Activated naive CD8-positive, alpha-beta T cell treated with anti-CD3 and anti-CD28 coated beads for 36 hours (primary cell): Measurements from ENCODE around the gene ESR2. TPM values are rescaled to one million over a fixed set of nuclear protein-coding genes. Genes with fewer than 3 reads are reported as not detected.

ENCODE experiments used
- DNase-seq: peaks from one replicate; pipeline ENCODE4 v3.0.0; 2021
- H3K27ac Mint-ChIP-seq: one replicate; pipeline ENCODE4 v1.8.0; 2022; ENCODE audit warnings: mild to moderate bottlenecking, moderate library complexity, mixed read lengths
- H3K27me3 Mint-ChIP-seq: one replicate; pipeline ENCODE4 v1.8.0; 2022; ENCODE audit warnings: mild to moderate bottlenecking, mixed read lengths
- H3K36me3 Mint-ChIP-seq: one replicate; pipeline ENCODE4 v1.8.0; 2021; ENCODE audit warnings: mild to moderate bottlenecking, mixed read lengths
- H3K4me1 Mint-ChIP-seq: one replicate; pipeline ENCODE4 v1.8.0; 2021; ENCODE audit warnings: mixed read lengths
- H3K4me3 Mint-ChIP-seq: one replicate; pipeline ENCODE4 v1.8.0; 2022; ENCODE audit warnings: mild to moderate bottlenecking, moderate library complexity, mixed read lengths
- H3K9me3 Mint-ChIP-seq: one replicate; pipeline ENCODE4 v1.8.0; 2022; ENCODE audit warnings: mixed read lengths
- total RNA-seq, 2 experiments: library from RNA; stranded (reverse); gene quantifications; one replicate each; pipeline ENCODE4 v1.2.3, GENCODE V29; 2021

ESR2 gene
- total RNA-seq, 2 experiments from 2014 or later: 0.95 to 0.96 TPM

DNA sequence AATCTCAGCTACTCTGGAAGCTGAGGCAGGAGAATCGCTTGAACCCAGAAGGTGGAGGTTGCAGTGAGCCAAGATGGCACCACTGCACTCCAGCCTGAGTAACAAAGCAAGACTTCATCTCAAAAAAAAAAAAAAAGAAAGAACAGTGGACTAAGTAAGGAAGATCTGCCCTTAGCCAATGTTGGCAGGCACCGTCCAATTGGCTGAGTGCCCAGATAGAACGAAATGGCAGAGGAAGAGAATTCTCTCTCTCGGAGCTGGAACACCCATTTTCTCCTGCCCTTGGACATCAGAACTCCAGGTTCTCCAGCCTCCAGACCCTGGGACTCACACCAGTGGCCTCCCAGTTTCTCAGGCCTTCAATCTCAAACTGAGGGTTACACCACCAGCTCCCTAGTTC is 49.9 kb downstream of the ESR2 start:
- H3K27ac Mint-ChIP-seq: no peak overlapping the region
- no peak overlapping the region for H3K4me3 Mint-ChIP-seq
- no peaks in the 10 kb centered on the region for H3K9me3 Mint-ChIP-seq
- H3K4me1 Mint-ChIP-seq: no peaks in the 10 kb centered on the region
- DNase-seq: no peak
- peaks cover 14% of the 10 kb centered on the region for H3K27me3 Mint-ChIP-seq
- no peaks in the 10 kb centered on the region for H3K36me3 Mint-ChIP-seq

DNA sequence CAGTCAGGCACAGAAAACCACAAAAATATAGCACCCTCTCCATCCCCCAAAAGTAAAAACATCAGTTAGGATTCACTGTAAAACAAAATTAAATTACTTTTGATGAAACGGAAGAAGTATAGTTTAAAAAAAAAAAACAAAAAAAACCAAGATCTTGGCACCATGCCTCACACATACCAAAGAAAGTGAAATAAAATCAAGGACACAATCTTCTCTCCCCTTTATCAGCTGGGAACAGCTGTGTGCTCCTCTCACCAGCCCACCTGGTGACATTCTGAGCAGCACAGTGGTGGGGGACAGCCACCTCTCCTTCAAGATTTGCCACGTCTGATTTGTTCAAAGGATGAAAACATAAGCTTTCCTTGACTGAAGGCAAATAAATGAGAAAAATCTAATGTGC is 55.5 kb downstream of the ESR2 start:
- no peak for DNase-seq
- peaks cover 12% of the 10 kb centered on the region for H3K27me3 Mint-ChIP-seq
- H3K9me3 Mint-ChIP-seq: no peaks in the 10 kb centered on the region
- peaks cover 6% of the 10 kb centered on the region for H3K4me1 Mint-ChIP-seq
- H3K36me3 Mint-ChIP-seq: no peaks in the 10 kb centered on the region
- H3K4me3 Mint-ChIP-seq: no peak overlapping the region
- H3K27ac Mint-ChIP-seq: no peak overlapping the region

DNA sequence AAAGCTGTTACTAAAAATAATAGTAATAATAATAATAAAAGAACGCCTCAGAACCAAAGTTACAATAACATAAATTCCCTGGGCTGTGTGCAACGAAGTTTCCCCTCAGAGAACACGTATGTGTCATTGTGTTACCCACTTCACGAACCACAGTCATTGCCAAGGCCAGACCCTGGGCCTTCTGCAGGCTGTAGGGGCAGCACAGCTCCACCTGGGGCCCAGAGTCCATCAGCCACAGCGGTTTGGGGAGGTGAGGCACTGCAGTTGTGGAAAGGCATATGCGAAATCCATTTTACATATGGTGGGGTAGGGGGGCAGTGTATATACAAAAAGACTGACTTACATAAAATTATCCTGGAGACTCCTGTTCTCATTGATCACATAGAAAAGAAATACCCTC is 56.1 kb downstream of the ESR2 start:
- peaks cover 9% of the 10 kb centered on the region for H3K27me3 Mint-ChIP-seq
- H3K4me3 Mint-ChIP-seq: no peak overlapping the region
- H3K27ac Mint-ChIP-seq: no peak overlapping the region
- DNase-seq: no peak
- no peaks in the 10 kb centered on the region for H3K36me3 Mint-ChIP-seq
- H3K4me1 Mint-ChIP-seq: peaks cover 8% of the 10 kb centered on the region
- H3K9me3 Mint-ChIP-seq: no peaks in the 10 kb centered on the region

DNA sequence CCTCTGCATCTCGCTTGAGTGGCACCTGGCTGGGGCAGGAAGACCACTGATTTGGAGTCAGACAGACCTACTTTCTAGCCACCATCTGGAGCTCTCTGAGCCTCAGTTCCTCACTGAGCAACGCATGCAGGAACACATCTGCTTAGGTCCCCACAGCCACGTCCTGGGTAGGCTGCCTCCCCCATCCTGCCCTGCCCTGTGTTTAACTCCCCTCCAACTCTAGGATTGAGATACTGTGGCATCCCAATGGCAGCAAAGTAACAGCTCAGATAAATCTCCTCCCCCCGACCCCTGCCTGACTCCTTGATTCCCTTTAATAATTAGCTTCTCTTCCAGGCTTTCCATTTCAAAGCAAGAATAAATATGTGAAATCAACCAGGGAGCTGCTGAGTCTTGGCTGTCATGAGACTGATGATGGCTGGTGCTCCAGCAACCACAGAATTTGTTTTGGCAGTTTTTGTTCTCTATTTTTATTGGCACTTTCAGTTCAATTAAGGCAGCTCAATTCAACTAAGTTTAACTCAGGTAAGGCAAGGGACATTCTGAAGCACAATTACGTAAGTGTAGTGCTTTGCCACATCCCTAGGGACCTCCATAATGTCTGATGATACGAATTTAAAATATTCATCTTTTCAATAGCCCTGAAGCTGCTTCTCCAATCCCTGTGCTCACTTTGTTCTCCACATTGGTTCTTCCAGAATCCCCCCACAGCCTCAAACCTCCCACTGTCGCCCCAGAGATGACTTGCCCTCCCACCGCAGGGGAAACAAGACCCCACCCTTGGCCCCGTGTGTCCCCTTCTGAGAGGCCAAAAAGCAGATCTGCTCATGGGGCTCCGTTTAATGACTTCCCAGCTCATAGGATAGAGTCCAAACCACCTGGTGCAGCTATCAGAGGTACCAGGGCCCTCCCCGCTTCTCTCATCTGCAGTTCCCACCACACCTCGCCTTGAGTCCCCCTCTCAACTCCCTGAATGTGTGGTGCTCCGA is 58.2 kb downstream of the ESR2 start:
- Mint-ChIP-seq H3K4me1 (peaks cover 20% of the 10 kb centered on the region), H3K27me3 (no peaks in the 10 kb centered on the region), H3K36me3 (peaks cover 2% of the 10 kb centered on the region), H3K9me3 (no peaks in the 10 kb centered on the region), H3K4me3 (no peak overlapping the region), H3K27ac (peak overlapping the region; percentile 43)
- no peak for DNase-seq

DNA sequence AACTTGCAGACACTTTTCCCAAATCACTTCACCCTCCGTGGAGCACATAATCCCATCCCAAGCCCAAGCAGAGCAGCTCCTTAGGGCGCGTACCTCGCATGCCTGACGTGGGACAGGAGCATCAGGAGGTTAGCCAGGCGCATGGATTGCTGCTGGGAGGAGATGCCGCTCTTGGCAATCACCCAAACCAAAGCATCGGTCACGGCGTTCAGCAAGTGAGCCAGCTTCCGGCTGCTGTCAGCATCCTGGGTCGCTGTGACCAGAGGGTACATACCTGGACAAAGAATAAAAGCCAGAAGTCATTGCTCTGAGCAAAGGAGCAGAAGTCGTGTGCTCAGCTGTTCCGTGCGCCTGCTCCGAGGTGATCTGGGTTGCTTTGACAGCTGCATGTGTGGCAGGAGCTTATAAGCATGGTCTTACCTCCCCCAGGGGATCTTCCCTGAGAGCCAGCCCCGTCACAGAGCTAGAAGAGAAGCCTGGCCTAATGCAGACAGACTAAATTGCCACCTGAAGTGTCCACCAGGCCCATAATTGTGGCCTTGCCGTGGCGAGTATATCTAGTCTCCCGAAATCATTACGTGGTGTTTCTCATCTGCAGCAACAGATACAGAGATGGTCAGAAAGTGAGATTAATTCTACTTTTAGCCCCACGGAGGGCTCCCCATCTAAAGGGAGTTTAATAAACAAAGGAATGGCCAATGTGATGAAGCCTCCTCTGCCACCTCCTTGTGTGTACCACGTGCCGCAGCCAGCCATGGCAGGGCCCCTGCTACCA is 59.1 kb downstream of the ESR2 start:
- H3K27ac Mint-ChIP-seq: no peak overlapping the region
- H3K9me3 Mint-ChIP-seq: no peaks in the 10 kb centered on the region
- H3K4me1 Mint-ChIP-seq: peaks cover 20% of the 10 kb centered on the region
- DNase-seq: no peak
- H3K4me3 Mint-ChIP-seq: no peak overlapping the region
- peaks cover 2% of the 10 kb centered on the region for H3K36me3 Mint-ChIP-seq
- H3K27me3 Mint-ChIP-seq: no peaks in the 10 kb centered on the region

DNA sequence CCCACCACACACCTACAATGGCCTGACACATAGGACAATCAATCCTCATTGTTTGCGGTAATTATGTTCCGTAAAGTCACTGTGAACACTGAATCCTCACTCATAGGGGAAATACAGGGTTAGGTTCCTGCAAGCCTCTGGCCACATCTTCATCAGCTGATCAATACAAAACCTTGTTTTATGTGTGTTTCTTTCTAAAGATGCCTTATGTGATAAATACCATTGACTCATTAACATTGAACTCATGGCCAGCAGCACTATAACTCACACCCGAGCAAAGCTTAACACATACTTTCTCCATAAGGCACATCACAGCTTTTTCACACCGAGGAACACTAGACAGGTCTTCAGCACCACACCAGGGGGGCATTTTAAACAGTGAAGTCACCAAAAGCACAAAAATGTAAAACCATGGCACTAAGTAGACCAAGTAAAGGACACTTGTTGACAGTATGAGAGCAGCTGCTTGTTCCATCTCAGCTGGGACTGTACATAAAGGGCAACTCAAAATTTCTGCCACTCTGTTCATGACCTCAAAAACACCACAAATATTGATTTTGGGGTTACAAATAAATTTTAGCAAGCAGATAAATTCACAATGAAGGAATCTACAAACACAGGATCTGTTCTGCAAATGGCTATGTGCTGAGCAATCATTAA is 60.5 kb downstream of the ESR2 start:
- H3K27me3 Mint-ChIP-seq: no peaks in the 10 kb centered on the region
- peaks cover 18% of the 10 kb centered on the region for H3K4me1 Mint-ChIP-seq
- peaks cover 2% of the 10 kb centered on the region for H3K36me3 Mint-ChIP-seq
- no peak for DNase-seq
- peak overlapping the region; percentile 21 for H3K27ac Mint-ChIP-seq
- H3K9me3 Mint-ChIP-seq: no peaks in the 10 kb centered on the region
- no peak overlapping the region for H3K4me3 Mint-ChIP-seq

DNA sequence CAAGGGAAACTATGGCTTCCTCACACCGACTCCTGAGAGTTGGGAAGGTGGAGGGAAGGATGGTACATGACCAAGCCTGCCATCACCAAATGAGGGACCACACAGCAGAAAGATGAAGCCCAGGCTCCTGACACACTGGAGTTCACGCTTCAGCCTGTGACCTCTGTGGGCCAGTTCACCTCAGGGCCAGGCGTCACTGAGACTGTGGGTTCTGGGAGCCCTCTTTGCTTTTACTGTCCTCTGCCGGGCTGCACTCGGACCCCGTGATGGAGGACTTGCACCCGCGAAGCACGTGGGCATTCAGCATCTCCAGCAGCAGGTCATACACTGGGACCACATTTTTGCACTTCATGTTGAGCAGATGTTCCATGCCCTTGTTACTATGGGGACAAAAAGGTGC is 61.2 kb downstream of the ESR2 start:
- Mint-ChIP-seq H3K9me3 (no peaks in the 10 kb centered on the region), H3K4me3 (no peak overlapping the region), H3K27me3 (no peaks in the 10 kb centered on the region), H3K4me1 (peaks cover 18% of the 10 kb centered on the region), H3K36me3 (peaks cover 5% of the 10 kb centered on the region), H3K27ac (peak overlapping the region; percentile 80)
- no peak for DNase-seq

DNA sequence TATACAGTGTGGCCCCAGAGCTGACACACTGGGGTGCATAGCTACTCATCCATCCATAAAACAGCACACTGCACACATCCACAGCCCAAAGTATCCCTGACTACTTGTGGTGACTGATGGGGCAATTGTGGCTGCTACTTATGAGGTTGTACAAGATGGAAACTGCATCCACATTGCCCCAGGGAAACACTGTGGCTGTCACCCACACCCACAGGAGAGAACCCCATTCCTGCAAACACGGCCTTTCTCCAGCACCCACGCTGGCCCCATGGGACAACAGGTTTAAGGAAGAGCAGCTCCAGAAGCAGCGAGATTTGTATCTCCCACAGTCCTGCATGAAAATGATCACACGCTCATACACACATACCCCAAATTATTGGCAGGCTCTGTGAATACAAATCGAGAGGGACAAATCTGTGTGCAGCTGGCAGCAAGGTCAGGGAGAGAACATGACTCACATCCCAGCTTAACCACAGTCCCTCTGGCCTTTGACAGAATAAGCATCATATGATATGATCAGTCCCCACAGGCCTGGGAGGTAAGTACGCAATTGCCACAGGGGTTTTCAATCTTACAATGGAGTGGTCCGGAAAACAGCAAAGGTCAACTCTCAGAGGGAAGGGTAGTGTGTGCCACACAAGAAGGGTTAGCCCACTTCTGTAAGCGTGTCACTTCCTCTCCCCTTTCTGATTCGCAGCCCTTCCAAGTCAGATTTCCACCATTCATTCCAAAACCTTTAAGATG is 61.9 kb downstream of the ESR2 start:
- H3K27ac Mint-ChIP-seq: peak overlapping the region; percentile 80
- no peak overlapping the region for H3K4me3 Mint-ChIP-seq

DNA sequence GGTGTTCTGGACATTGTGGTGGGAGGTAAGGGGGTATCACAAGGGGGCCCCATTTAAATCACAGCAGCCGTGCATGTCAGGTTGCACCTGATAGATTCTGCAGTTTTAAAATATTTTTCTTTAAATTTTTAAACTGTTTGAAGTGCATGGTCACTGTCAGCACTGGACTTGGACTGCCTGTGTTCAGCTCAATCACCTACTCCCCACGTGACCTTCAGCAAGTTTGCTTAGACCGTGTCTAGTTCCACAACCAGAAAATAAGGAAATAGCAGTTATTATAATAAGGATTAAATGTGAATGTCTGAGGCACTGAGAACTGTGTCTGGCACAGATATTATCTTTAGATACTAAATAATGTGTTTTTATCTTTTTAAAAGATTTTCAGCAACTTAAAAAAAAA is 64.7 kb downstream of the ESR2 start:
- Mint-ChIP-seq H3K4me1 (peaks cover 14% of the 10 kb centered on the region), H3K9me3 (no peaks in the 10 kb centered on the region), H3K27me3 (no peaks in the 10 kb centered on the region), H3K27ac (no peak overlapping the region), H3K36me3 (peaks cover 5% of the 10 kb centered on the region), H3K4me3 (no peak overlapping the region)
- DNase-seq: no peak

More for the DNA sequence above, 61.9 kb downstream of the ESR2 start:
- peak; percentile 37 for DNase-seq
- Mint-ChIP-seq H3K9me3 (no peaks in the 10 kb centered on the region), H3K27me3 (no peaks in the 10 kb centered on the region), H3K36me3 (peaks cover 5% of the 10 kb centered on the region), H3K4me1 (peaks cover 18% of the 10 kb centered on the region)

DNA sequence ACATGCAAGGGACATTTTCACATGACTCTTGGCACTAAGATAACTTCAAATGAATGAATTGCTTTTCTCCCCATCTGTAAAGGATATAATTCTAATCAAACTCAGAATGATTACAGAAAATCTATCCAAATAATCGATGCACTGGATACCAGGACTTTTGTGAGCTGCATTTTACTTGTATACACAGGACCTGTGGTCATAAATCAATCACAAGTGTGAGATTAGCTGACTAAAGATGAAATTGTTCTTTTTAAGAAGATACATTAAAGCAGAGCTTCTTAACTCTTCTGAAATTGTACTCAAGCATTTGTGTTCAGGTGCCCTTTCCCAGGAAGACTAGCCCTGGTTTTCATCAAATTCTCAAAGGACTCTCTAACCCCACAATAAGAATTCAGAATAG is 66.3 kb downstream of the ESR2 start:
- H3K4me1 Mint-ChIP-seq: peaks cover 10% of the 10 kb centered on the region
- H3K4me3 Mint-ChIP-seq: no peak overlapping the region
- H3K36me3 Mint-ChIP-seq: peaks cover 7% of the 10 kb centered on the region
- H3K27me3 Mint-ChIP-seq: no peaks in the 10 kb centered on the region
- no peaks in the 10 kb centered on the region for H3K9me3 Mint-ChIP-seq
- DNase-seq: no peak
- no peak overlapping the region for H3K27ac Mint-ChIP-seq

DNA sequence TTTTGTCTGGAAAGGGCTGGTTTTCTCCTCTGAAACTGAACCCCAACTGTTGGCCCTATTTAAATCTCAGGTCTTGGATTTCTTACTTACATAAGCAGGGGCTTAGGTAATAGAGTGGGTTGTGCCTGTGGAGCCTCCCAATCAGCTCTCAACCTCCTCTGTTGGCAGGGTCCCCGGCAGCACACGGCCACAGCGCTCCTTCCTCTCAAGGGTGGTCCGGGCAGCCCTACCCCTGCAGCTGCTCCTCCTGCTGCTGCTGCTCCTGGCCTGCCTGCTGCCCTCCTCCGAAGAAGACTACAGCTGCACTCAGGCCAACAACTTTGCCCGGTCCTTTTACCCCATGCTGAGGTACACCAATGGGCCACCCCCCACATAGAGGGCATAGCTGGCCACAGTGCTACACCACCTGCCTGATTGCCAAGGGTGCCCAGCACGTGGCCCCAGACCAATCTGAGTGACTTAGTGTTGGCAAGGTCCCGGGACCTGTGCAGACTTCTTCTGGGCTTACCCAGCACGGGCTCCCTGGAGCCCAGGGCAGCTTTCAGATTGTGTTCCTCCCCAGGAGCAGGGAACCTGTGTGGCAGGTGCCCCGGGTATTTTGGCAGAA is 68.9 kb downstream of the ESR2 start:
- Mint-ChIP-seq H3K9me3 (no peaks in the 10 kb centered on the region), H3K4me3 (no peak overlapping the region), H3K4me1 (no peaks in the 10 kb centered on the region), H3K27ac (no peak overlapping the region), H3K27me3 (no peaks in the 10 kb centered on the region), H3K36me3 (peaks cover 5% of the 10 kb centered on the region)
- DNase-seq: no peak

DNA sequence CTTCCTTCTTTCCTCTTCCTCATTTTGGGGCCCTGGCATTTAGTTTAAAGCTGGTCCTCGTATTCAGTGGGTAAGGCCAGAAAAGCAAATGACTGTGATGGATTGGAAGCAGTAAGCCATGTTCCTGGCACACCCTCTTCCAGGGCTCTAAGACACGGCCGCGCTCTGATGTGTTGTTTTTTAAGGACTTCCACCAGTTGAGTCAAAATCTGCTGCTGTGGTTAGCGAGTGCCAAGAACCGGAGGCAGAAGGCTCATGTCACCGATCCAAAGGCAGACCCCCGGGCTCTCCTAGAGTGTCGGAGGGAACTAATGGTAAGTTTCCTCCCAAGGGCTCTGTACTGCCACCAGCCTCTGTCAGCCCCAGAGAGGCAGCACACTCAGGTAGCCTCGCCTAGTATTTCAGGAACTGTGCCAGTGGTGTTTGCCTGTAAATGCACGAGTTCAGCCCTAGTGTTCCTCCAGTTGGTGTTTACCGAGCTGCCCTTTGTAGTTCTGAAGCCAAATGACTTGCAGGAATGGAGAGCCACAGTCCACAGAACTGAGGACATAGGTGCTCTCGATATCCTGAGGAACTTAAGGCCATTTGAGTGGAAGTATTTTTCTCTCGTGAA is 72.7 kb downstream of the ESR2 start:
- Mint-ChIP-seq H3K4me1 (no peaks in the 10 kb centered on the region), H3K9me3 (no peaks in the 10 kb centered on the region), H3K27me3 (no peaks in the 10 kb centered on the region), H3K36me3 (peaks cover 5% of the 10 kb centered on the region), H3K27ac (no peak overlapping the region), H3K4me3 (no peak overlapping the region)
- DNase-seq: no peak

DNA sequence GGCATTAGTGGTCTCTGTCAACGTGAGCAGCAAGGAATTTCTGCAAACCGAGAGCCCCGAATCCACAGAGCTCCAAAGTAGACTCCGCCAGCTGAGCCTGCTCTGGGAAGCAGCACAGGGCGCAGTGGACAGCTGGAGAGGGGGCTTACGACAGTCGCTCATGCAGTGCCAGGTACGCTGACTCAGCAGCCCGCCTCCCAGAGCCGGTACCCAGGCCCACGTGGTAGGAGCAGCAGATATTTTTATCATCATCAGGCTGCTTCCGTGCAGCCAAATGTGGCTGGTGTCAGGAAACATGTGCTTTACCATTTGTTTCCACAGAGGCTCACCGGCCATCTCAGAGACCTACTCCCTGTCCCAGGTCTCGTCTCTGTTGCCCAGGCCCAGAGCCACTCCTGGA is 73.7 kb downstream of the ESR2 start:
- no peak for DNase-seq
- H3K36me3 Mint-ChIP-seq: peaks cover 12% of the 10 kb centered on the region
- H3K4me3 Mint-ChIP-seq: no peak overlapping the region
- no peaks in the 10 kb centered on the region for H3K27me3 Mint-ChIP-seq
- H3K9me3 Mint-ChIP-seq: no peaks in the 10 kb centered on the region
- H3K4me1 Mint-ChIP-seq: no peaks in the 10 kb centered on the region
- H3K27ac Mint-ChIP-seq: no peak overlapping the region

DNA sequence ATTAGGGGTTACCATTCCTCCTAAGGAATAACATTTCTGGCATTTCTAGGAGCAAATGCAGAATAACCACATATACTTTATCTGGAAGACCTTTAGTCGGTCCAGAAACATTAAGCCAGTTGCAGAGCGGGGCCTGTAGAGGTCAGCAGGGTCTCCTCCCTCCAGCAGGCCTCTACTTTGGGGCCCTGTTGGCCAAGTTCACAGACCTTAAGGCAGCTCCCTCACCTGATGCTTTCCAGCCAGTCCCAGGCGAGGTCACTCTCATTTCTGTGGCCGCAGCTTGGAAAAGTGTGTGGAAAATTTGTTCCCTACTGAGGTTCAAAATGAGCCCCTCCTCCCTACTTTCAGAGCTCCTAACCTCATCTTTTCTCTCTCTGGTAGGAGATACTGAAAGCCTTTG is 74.1 kb downstream of the ESR2 start:
- Mint-ChIP-seq H3K36me3 (peaks cover 16% of the 10 kb centered on the region), H3K9me3 (no peaks in the 10 kb centered on the region), H3K27ac (no peak overlapping the region), H3K27me3 (no peaks in the 10 kb centered on the region), H3K4me1 (no peaks in the 10 kb centered on the region), H3K4me3 (no peak overlapping the region)
- DNase-seq: no peak
